HepG2 (cell line): ENCODE data around the gene ACAN. TPM values are rescaled to one million over a fixed set of nuclear protein-coding genes. Genes with fewer than 3 reads are reported as not detected.

Experiments used
- ATAC-seq: fragments of 200-7000 bp; cut with Tn5 transposase; 3 replicates; pipeline ENCODE4 v1.9.1; 2020; ENCODE audit warnings: mild to moderate bottlenecking, moderate library complexity
- BruUV-seq: library from RNA; stranded (reverse); fragments of 400-500 nt; replicated peaks from 2 replicates; lab custom pipeline; 2021; lab: Mats Ljungman, UMichigan
- CTCF ChIA-PET: fragments of 300-600 bp; formaldehyde crosslinking; extraction: SDS; loops from one replicate; lab custom pipeline; 2021; ENCODE audit warnings: low total read pairs, inconsistent platforms, low intra/inter-chr PET ratio; lab: Yijun Ruan, JAX
- POLR2A ChIA-PET: fragments of 350-600 bp; sonication (Branson Sonifier 250); formaldehyde crosslinking; loops from one replicate; lab custom pipeline; 2020; ENCODE audit warnings: antibody characterized with exemption, inconsistent platforms; lab: Yijun Ruan, JAX
- DNase-seq: peaks from one replicate; pipeline ENCODE4 v3.0.0-alpha.2; 2015; ENCODE audit warnings: low spot score
- FAIRE-seq: peaks from 3 replicates; lab custom pipeline; 2011; peaks lifted over from hg19 to GRCh38; lab: Jason Lieb, UNC
- H2AFZ ChIP-seq: one replicate; pipeline ENCODE4 v1.6.1; 2011; ENCODE audit warnings: low read length, inconsistent platforms
- H3K27ac ChIP-seq: fragments of 300-600 bp; 3 replicates; pipeline ENCODE4 v1.8.0; 2011; ENCODE audit warnings: mixed run types, mild to moderate bottlenecking, mixed read lengths, low read length, inconsistent platforms; ENCODE audit not compliant: insufficient read depth; ENCODE audit errors: extremely low read length
- H3K27me3 ChIP-seq, 2 experiments: fragments of 200-600 bp in 1 of 2; 2 replicates in 1 of 2; 3 replicates in 1 of 2; pipeline versions ENCODE4 v1.6.0 to v1.8.0; 2011; ENCODE audit warnings: low read length in 2 of 2, mild to moderate bottlenecking in 2 of 2, moderate library complexity in 2 of 2, inconsistent platforms in 1 of 2; ENCODE audit not compliant: insufficient read depth in 2 of 2, control insufficient read depth in 1 of 2
- H3K36me3 ChIP-seq, 2 experiments: fragments of 200-600 bp in 1 of 2; replicated peaks in 1 of 2; 2 replicates in 1 of 2; 3 replicates in 1 of 2; pipeline versions ENCODE4 v1.5.1 to v1.8.0; 2011; ENCODE audit warnings: low read length in 2 of 2, inconsistent platforms in 1 of 2; ENCODE audit not compliant: insufficient read depth in 2 of 2, control insufficient read depth in 1 of 2
- H3K4me1 ChIP-seq: 2 replicates; pipeline ENCODE4 v1.5.1; 2012; ENCODE audit warnings: low read length, inconsistent platforms; ENCODE audit not compliant: insufficient read depth
- H3K4me2 ChIP-seq: 2 replicates; pipeline ENCODE4 v1.6.0; 2011; ENCODE audit warnings: low read depth, low read length, inconsistent platforms
- H3K4me3 ChIP-seq, 3 experiments: fragments of 200-600 bp in 1 of 3; sonication (generic), shearing (Covaris generic) in 1 of 3; replicated peaks in 1 of 3; 2 replicates each; pipeline ENCODE4 v1.5.1; 2011 to 2016; ENCODE audit warnings: low read length in 3 of 3, inconsistent platforms in 2 of 3, low read depth in 2 of 3, mild to moderate bottlenecking in 2 of 3, control low read depth in 1 of 3, mixed read lengths in 1 of 3; ENCODE audit not compliant: insufficient read depth in 1 of 3
- H3K79me2 ChIP-seq: one replicate; pipeline ENCODE4 v1.6.1; 2011; ENCODE audit warnings: low read length, inconsistent platforms; ENCODE audit not compliant: insufficient read depth
- H3K9ac ChIP-seq: 2 replicates; pipeline ENCODE4 v1.6.0; 2011; ENCODE audit warnings: mild to moderate bottlenecking, low read depth, low read length, inconsistent platforms; ENCODE audit not compliant: insufficient read depth
- H3K9me3 ChIP-seq: 2 replicates; pipeline ENCODE4 v1.5.1; 2012; ENCODE audit warnings: mild to moderate bottlenecking, low read length
- H4K20me1 ChIP-seq: 2 replicates; pipeline ENCODE4 v1.6.0; 2011; ENCODE audit warnings: inconsistent platforms, mild to moderate bottlenecking, low read length, moderate library complexity; ENCODE audit not compliant: insufficient read depth
- AHR ChIP-seq: IDR thresholded peaks from 2 replicates; pipeline ENCODE4 v1.6.1; 2018; ENCODE audit warnings: missing genetic modification reagents, missing compliant biosample characterization
- KDM1A ChIP-seq: IDR thresholded peaks from 2 replicates; pipeline ENCODE4 v1.6.1; 2016; ENCODE audit warnings: missing compliant biosample characterization
- RELA ChIP-seq: sonication (generic); formaldehyde crosslinking; IDR thresholded peaks from 2 replicates; pipeline ENCODE4 v1.4.0; 2020; ENCODE audit warnings: missing genetic modification reagents
- REST ChIP-seq, 2 experiments: IDR thresholded peaks; 2 replicates each; pipeline ENCODE4 v1.6.1; 2011 to 2012; ENCODE audit warnings: low read length in 2 of 2, borderline replicate concordance in 1 of 2, low read depth in 1 of 2, mild to moderate bottlenecking in 1 of 2, moderate library complexity in 1 of 2
- SSRP1 ChIP-seq: IDR thresholded peaks from 2 replicates; pipeline ENCODE4 v1.6.1; 2016; ENCODE audit warnings: control low read depth
- SUZ12 ChIP-seq: fragments of 150-350 bp; IDR thresholded peaks from 2 replicates; pipeline ENCODE4 v1.6.1; 2014; ENCODE audit warnings: low read depth, low read length
- ZBTB20 ChIP-seq: sonication (generic); formaldehyde crosslinking; IDR thresholded peaks from 2 replicates; pipeline ENCODE4 v1.8.1; 2023; ENCODE audit warnings: missing genetic modification reagents, low read depth, mild to moderate bottlenecking, borderline replicate concordance
- ZHX2 ChIP-seq, 2 experiments: sonication (generic) in 1 of 2; formaldehyde crosslinking in 1 of 2; IDR thresholded peaks; 2 replicates each; pipeline versions ENCODE4 v1.6.1 to v1.9.0; 2014 to 2022; ENCODE audit warnings: antibody characterized with exemption in 1 of 2, borderline replicate concordance in 1 of 2, inconsistent platforms in 1 of 2, low read depth in 1 of 2, missing genetic modification reagents in 1 of 2
- ZNF773 ChIP-seq: sonication (generic); formaldehyde crosslinking; IDR thresholded peaks from 2 replicates; pipeline ENCODE4 v1.4.0; 2020; ENCODE audit warnings: missing genetic modification reagents, borderline replicate concordance
- WGBS: methylation state at CpG from one replicate; pipeline ENCODE4 v1.1.6; 2017; ENCODE audit warnings: low lambda C conversion rate; 5-methylcytosine and 5-hydroxymethylcytosine counted together
- in situ Hi-C: cut with HindIII; loops from 2 replicates; pipeline ENCODE4 v1.10.0; 2017; ENCODE audit warnings: low pct_unique_long_range_greater_than_20kb; ENCODE audit not compliant: extremely low pct_ligation_motif_present
- intact Hi-C: fragments of 100-400 bp; cut with micrococcal nuclease; formaldehyde crosslinking; loops from one replicate; pipeline ENCODE4 v1.10.0; 2022; ENCODE audit not compliant: unreplicated experiment
- polyA plus RNA-seq, 8 experiments: library from polyadenylated mRNA; depleted of rRNA in 3 of 8; stranded (reverse) in 7 of 8; unstranded in 1 of 8; fragments of >200 nt; fragmentation: Illumina TruSeq in 4 of 8; extraction: Trizol in 4 of 8; gene quantifications; 2 replicates each; pipeline versions ENCODE4 v1.2.1 to v1.2.3, GENCODE V29; 2011 to 2016; ENCODE audit warnings: low read depth in 4 of 8, missing spikeins in 1 of 8, mixed read lengths in 1 of 8; ENCODE audit not compliant: insufficient read depth in 1 of 8
- total RNA-seq, 5 experiments: library from RNA; depleted of rRNA; stranded (reverse); fragments of >200 nt; fragmentation: Illumina TruSeq; extraction: Trizol; gene quantifications; 2 replicates each; pipeline ENCODE4 v1.2.3, GENCODE V29; 2016; ENCODE audit warnings: low read depth in 1 of 5

Gene ACAN
- total and polyA plus RNA-seq, 2 of the 13 experiments (the other 11 are each of a cell fraction or from before 2014, with no cell fraction given): not detected

- in situ Hi-C loops: loop anchor here (10.0 kb wide), 1 partner anchor 361 kb away; no protein-coding TSS in a partner anchor
- CTCF ChIA-PET: no interaction called here
These were observed 32.4 kb downstream of the ACAN start for GRCh38 chr15:88835646-88836045.

More at GRCh38 chr15:88835646-88836045, 32.4 kb downstream of the ACAN start:
- Histone ChIP-seq H3K4me2 (no peak overlapping the region), H3K4me1 (no peaks in the 10 kb centered on the region), H3K79me2 (no peaks in the 10 kb centered on the region), H3K27ac (no peak overlapping the region), H3K9me3 (no peaks in the 10 kb centered on the region), H3K9ac (no peak overlapping the region), H4K20me1 (no peaks in the 10 kb centered on the region), H3K36me3 (no peaks in the 10 kb centered on the region), H3K27me3 (peaks cover 0 to 6% of the 10 kb centered on the region in 2 experiments; a peak in 2 of 5 replicates), H3K4me3 (no peak overlapping the region), H2AFZ (no peak overlapping the region)
- no peak for ATAC-seq
- TF ChIP-seq KDM1A (CRISPR knock-in tag): no peak
- TF ChIP-seq AHR: no peak
- no peak for TF ChIP-seq SSRP1 (CRISPR knock-in tag)
- TF ChIP-seq SUZ12: no peak
- TF ChIP-seq RELA (CRISPR knock-in tag): no peak
- no peak for TF ChIP-seq REST (IDR thresholded peaks at IDR 0.05; ENCODE audit: borderline replicate concordance in 1 of 2, low read depth in 1 of 2, low read length in 2 of 2)
- no peak for TF ChIP-seq ZNF773 (CRISPR knock-in tag)
- TF ChIP-seq ZBTB20 (CRISPR knock-in tag): no peak
- no peak for TF ChIP-seq ZHX2 (IDR thresholded peaks at IDR 0.05; ENCODE audit: low read depth)
- no peak for TF ChIP-seq ZHX2 (CRISPR knock-in tag; IDR thresholded peaks at IDR 0.05; ENCODE audit: borderline replicate concordance)
- WGBS: 0% methylated on average over 2 of the region's 2 CpGs
- DNase-seq: no peak
- no peak for FAIRE-seq
- POLR2A ChIA-PET: no interaction called here
- no TSS peak for BruUV-seq
- intact Hi-C loops: loop anchor here (10.0 kb wide), 1 partner anchor 211 kb away; the partner anchor contains the start of gene AEN
